Measurements from ENCODE around the gene DLG1. TPM values are rescaled to one million over a fixed set of nuclear protein-coding genes. Genes with fewer than 3 reads are reported as not detected.

DLG1 gene
- total RNA-seq, 1 experiment from 2014 or later: 89.8 TPM

DNA sequence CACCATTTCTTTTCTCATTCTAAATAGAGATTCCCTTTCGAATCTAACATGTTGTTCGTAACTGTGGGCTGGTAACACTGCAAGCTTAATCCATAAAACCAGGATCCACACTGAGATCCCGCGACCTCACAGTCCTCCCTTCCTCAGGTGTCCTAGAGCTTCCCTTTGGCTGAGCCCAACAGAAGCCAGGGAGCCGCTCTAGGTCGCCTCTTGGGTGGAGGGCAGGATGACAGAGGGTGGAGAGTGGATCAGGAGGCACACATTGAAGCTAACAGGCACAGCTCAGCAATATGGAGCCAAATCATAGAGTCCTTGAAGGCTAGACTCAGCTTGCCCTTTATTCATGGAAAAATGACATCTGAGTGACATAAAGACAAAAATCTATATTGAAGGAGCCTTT, 44.7 kb upstream of the DLG1 start:
- no peak for ATAC-seq

DNA sequence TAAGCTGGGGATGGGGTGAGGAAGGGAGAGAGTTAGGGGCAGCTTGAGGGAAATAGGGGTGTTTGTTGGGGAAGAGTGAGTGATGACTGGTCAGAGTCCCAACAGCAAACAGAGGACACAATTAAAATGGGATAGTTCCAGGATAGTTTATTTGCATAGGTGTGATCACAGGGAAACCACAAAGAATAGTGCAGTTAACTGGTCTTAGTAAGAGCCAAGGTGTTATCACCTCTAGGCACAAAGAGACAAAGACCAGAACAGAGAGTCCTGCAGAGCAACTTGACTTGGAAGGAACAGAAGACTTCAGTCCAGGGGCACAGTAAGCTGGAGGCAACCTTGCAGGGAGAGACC, 42.1 kb upstream of the DLG1 start:
- no peak overlapping the region for H3K4me3 ChIP-seq (replicated peaks in 1 of 2; ENCODE audit: low read depth in 1 of 2, low read length in 2 of 2)
- H3K79me2 ChIP-seq (ENCODE audit: insufficient read depth, low read length): no peaks in the 10 kb centered on the region
- POLR2A ChIA-PET: no interaction called here
- H2AFZ ChIP-seq (ENCODE audit: low read depth, low read length, poor library complexity, severe bottlenecking): no peak overlapping the region
- no peaks in the 10 kb centered on the region for H3K36me3 ChIP-seq (ENCODE audit: control insufficient read depth in 1 of 2, insufficient read depth in 2 of 2, low read length in 2 of 2)
- CTCF ChIA-PET: no interaction called here
- TF ChIP-seq CBX3 (IDR thresholded peaks at IDR 0.05; ENCODE audit: low read depth): no peak
- TF ChIP-seq, protein P1, sequence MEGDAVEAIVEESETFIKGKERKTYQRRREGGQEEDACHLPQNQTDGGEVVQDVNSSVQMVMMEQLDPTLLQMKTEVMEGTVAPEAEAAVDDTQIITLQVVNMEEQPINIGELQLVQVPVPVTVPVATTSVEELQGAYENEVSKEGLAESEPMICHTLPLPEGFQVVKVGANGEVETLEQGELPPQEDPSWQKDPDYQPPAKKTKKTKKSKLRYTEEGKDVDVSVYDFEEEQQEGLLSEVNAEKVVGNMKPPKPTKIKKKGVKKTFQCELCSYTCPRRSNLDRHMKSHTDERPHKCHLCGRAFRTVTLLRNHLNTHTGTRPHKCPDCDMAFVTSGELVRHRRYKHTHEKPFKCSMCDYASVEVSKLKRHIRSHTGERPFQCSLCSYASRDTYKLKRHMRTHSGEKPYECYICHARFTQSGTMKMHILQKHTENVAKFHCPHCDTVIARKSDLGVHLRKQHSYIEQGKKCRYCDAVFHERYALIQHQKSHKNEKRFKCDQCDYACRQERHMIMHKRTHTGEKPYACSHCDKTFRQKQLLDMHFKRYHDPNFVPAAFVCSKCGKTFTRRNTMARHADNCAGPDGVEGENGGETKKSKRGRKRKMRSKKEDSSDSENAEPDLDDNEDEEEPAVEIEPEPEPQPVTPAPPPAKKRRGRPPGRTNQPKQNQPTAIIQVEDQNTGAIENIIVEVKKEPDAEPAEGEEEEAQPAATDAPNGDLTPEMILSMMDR (IDR thresholded peaks at IDR 0.05 in 2 of 3, conservative IDR thresholded peaks at IDR 0.05 in 1 of 3; ENCODE audit: borderline replicate concordance in 1 of 3, insufficient read depth in 1 of 3, low read depth in 2 of 3, low read length in 2 of 3): no peak
- no peak for TF ChIP-seq JUND (IDR thresholded peaks at IDR 0.05)
- TF ChIP-seq, protein P2, sequence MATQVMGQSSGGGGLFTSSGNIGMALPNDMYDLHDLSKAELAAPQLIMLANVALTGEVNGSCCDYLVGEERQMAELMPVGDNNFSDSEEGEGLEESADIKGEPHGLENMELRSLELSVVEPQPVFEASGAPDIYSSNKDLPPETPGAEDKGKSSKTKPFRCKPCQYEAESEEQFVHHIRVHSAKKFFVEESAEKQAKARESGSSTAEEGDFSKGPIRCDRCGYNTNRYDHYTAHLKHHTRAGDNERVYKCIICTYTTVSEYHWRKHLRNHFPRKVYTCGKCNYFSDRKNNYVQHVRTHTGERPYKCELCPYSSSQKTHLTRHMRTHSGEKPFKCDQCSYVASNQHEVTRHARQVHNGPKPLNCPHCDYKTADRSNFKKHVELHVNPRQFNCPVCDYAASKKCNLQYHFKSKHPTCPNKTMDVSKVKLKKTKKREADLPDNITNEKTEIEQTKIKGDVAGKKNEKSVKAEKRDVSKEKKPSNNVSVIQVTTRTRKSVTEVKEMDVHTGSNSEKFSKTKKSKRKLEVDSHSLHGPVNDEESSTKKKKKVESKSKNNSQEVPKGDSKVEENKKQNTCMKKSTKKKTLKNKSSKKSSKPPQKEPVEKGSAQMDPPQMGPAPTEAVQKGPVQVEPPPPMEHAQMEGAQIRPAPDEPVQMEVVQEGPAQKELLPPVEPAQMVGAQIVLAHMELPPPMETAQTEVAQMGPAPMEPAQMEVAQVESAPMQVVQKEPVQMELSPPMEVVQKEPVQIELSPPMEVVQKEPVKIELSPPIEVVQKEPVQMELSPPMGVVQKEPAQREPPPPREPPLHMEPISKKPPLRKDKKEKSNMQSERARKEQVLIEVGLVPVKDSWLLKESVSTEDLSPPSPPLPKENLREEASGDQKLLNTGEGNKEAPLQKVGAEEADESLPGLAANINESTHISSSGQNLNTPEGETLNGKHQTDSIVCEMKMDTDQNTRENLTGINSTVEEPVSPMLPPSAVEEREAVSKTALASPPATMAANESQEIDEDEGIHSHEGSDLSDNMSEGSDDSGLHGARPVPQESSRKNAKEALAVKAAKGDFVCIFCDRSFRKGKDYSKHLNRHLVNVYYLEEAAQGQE (IDR thresholded peaks at IDR 0.05; ENCODE audit: low read depth): no peak
- no peak for TF ChIP-seq FOSL1 (IDR thresholded peaks at IDR 0.05; ENCODE audit: low read depth)
- TF ChIP-seq POLR2A (IDR thresholded peaks at IDR 0.05; ENCODE audit: borderline replicate concordance, extremely low read depth, insufficient read depth, insufficient read length): no peak
- no peak for TF ChIP-seq EGR1 (IDR thresholded peaks at IDR 0.05; ENCODE audit: low read depth)
- TF ChIP-seq SRF (IDR thresholded peaks at IDR 0.05; ENCODE audit: low read depth): no peak
- no peak for TF ChIP-seq EZH2 (IDR thresholded peaks at IDR 0.05)
- DNase-seq (ENCODE audit: low read depth, low spot score) (no peak), ATAC-seq (no peak)
- intact Hi-C loops (cut with micrococcal nuclease): no loop called here
- no peaks in the 10 kb centered on the region for H3K4me1 ChIP-seq (ENCODE audit: control insufficient read depth in 1 of 2, insufficient read depth in 2 of 2, low read length in 2 of 2)
- no peaks in the 10 kb centered on the region for H3K9me2 ChIP-seq (ENCODE audit: insufficient read depth)
- no peaks in the 10 kb centered on the region for H4K20me1 ChIP-seq (ENCODE audit: insufficient read depth)
- no peaks in the 10 kb centered on the region for H3K9me3 ChIP-seq (ENCODE audit: control insufficient read depth in 1 of 2, insufficient read depth in 1 of 2, low read depth in 1 of 2, low read length in 2 of 2)
- H3K4me2 ChIP-seq (ENCODE audit: low read length): no peak overlapping the region
- H3K27ac ChIP-seq (ENCODE audit: low read depth, low read length): no peak overlapping the region
- RAD21 ChIA-PET (ENCODE audit: low non-redundant PET in 1 of 2, low total read pairs in 2 of 2, uncharacterized antibody in 2 of 2, unreplicated experiment in 2 of 2): no interaction called here
- H3K9ac ChIP-seq (ENCODE audit: low read length): no peak overlapping the region
- no TSS peak for BruUV-seq (replicated peaks)
- H3K27me3 ChIP-seq (ENCODE audit: insufficient read depth, low read length): no peaks in the 10 kb centered on the region

More for the DNA sequence above, 44.7 kb upstream of the DLG1 start:
- ChIA-PET RAD21 (ENCODE audit: low non-redundant PET in 1 of 2, low total read pairs in 2 of 2, uncharacterized antibody in 2 of 2, unreplicated experiment in 2 of 2) (no interaction called here), CTCF (no interaction called here), POLR2A (interaction anchor here (1.1 kb wide), 1 partner anchor 115 kb away, joined by 3 read pairs; no protein-coding TSS in a partner anchor)
- BruUV-seq (replicated peaks): no TSS peak
- no peak for DNase-seq (ENCODE audit: low read depth, low spot score)
- no peak overlapping the region for H2AFZ ChIP-seq (ENCODE audit: low read depth, low read length, poor library complexity, severe bottlenecking)
- H3K36me3 ChIP-seq (ENCODE audit: control insufficient read depth in 1 of 2, insufficient read depth in 2 of 2, low read length in 2 of 2): no peaks in the 10 kb centered on the region
- intact Hi-C loops (cut with micrococcal nuclease): no loop called here
- no peak overlapping the region for H3K4me2 ChIP-seq (ENCODE audit: low read length)
- H4K20me1 ChIP-seq (ENCODE audit: insufficient read depth): no peaks in the 10 kb centered on the region
- H3K4me1 ChIP-seq (ENCODE audit: control insufficient read depth in 1 of 2, insufficient read depth in 2 of 2, low read length in 2 of 2): no peaks in the 10 kb centered on the region
- H3K27ac ChIP-seq (ENCODE audit: low read depth, low read length): no peak overlapping the region
- H3K27me3 ChIP-seq (ENCODE audit: insufficient read depth, low read length): no peaks in the 10 kb centered on the region
- no peak for TF ChIP-seq SIN3A (IDR thresholded peaks at IDR 0.05; ENCODE audit: low read depth)
- H3K9ac ChIP-seq (ENCODE audit: low read length): no peak overlapping the region
- no peaks in the 10 kb centered on the region for H3K9me3 ChIP-seq (ENCODE audit: control insufficient read depth in 1 of 2, insufficient read depth in 1 of 2, low read depth in 1 of 2, low read length in 2 of 2)
- no peaks in the 10 kb centered on the region for H3K9me2 ChIP-seq (ENCODE audit: insufficient read depth)
- no peak overlapping the region for H3K4me3 ChIP-seq (replicated peaks in 1 of 2; ENCODE audit: low read depth in 1 of 2, low read length in 2 of 2)
- no peaks in the 10 kb centered on the region for H3K79me2 ChIP-seq (ENCODE audit: insufficient read depth, low read length)

Measured in HCT116 (cell line).